GM23338 (cell line): ENCODE measurements around the gene STAMBPL1. TPM values are rescaled to one million over a fixed set of nuclear protein-coding genes. Genes with fewer than 3 reads are reported as not detected.

ENCODE experiments used
- ATAC-seq: fragments of 200-7000 bp; cut with Tn5 transposase; 3 replicates; pipeline ENCODE4 v1.9.1; 2020
- DNase-seq: peaks from one replicate; pipeline ENCODE4 v3.0.0-alpha.2; 2015; ENCODE audit warnings: low spot score
- H2AFZ ChIP-seq: fragments of 200-600 bp; sonication (generic); 2 replicates; pipeline ENCODE4 v1.8.0; 2016; ENCODE audit warnings: antibody characterized with exemption, mild to moderate bottlenecking, moderate library complexity
- H3F3A ChIP-seq: fragments of 200-600 bp; sonication (generic); replicated peaks from 2 replicates; pipeline ENCODE4 v1.8.0; 2017; ENCODE audit warnings: antibody characterized with exemption, mixed run types, low read depth
- H3K27ac ChIP-seq: fragments of 200-600 bp; sonication (generic); 2 replicates; pipeline ENCODE4 v1.6.1; 2016; ENCODE audit warnings: low read depth
- H3K27me3 ChIP-seq: fragments of 200-600 bp; sonication (generic); 2 replicates; pipeline ENCODE4 v1.8.0; 2016; ENCODE audit warnings: mild to moderate bottlenecking, mixed run types, moderate library complexity; ENCODE audit not compliant: insufficient read depth
- H3K36me3 ChIP-seq: fragments of 200-600 bp; sonication (generic); 2 replicates; pipeline ENCODE4 v1.8.0; 2016; ENCODE audit warnings: mild to moderate bottlenecking; ENCODE audit not compliant: insufficient read depth
- H3K4me1 ChIP-seq: fragments of 200-600 bp; sonication (generic); 2 replicates; pipeline ENCODE4 v1.8.0; 2016; ENCODE audit warnings: mild to moderate bottlenecking, moderate library complexity; ENCODE audit not compliant: insufficient read depth
- H3K4me2 ChIP-seq: fragments of 200-600 bp; sonication (generic); 2 replicates; pipeline ENCODE4 v1.7.1; 2017; ENCODE audit warnings: mixed run types
- H3K4me3 ChIP-seq: fragments of 200-600 bp; sonication (generic); 2 replicates; pipeline ENCODE4 v1.6.1; 2016; ENCODE audit warnings: mixed run types
- H3K79me2 ChIP-seq: fragments of 200-600 bp; sonication (generic); replicated peaks from 2 replicates; pipeline ENCODE4 v1.8.0; 2017; ENCODE audit warnings: mild to moderate bottlenecking; ENCODE audit not compliant: insufficient read depth
- H3K9me2 ChIP-seq: fragments of 200-600 bp; sonication (generic); 2 replicates; pipeline ENCODE4 v1.8.0; 2017; ENCODE audit not compliant: insufficient read depth
- H4K20me1 ChIP-seq: fragments of 200-600 bp; sonication (generic); replicated peaks from 2 replicates; pipeline ENCODE4 v1.8.0; 2017; ENCODE audit warnings: mild to moderate bottlenecking; ENCODE audit not compliant: insufficient read depth
- H3K27ac Mint-ChIP-seq: 2 replicates; pipeline ENCODE4 v1.8.0; 2020; ENCODE audit warnings: inconsistent platforms, mild to moderate bottlenecking, moderate library complexity, mixed read lengths
- H3K27me3 Mint-ChIP-seq: 3 replicates; pipeline ENCODE4 v1.8.0; 2022; ENCODE audit warnings: low read depth, mild to moderate bottlenecking, moderate library complexity, mixed read lengths, inconsistent platforms; ENCODE audit not compliant: insufficient read depth, poor library complexity
- H3K36me3 Mint-ChIP-seq: 3 replicates; pipeline ENCODE4 v1.8.0; 2021; ENCODE audit warnings: low read depth, mild to moderate bottlenecking, inconsistent platforms, moderate library complexity, mixed read lengths
- H3K4me1 Mint-ChIP-seq: 3 replicates; pipeline ENCODE4 v1.8.0; 2020; ENCODE audit warnings: mild to moderate bottlenecking, inconsistent platforms, mixed read lengths
- H3K4me3 Mint-ChIP-seq: 3 replicates; pipeline ENCODE4 v1.8.0; 2021; ENCODE audit warnings: moderate library complexity, mild to moderate bottlenecking, inconsistent platforms, mixed read lengths
- H3K9me3 Mint-ChIP-seq: 3 replicates; pipeline ENCODE4 v1.8.0; 2020; ENCODE audit warnings: moderate library complexity, mild to moderate bottlenecking, inconsistent platforms, mixed read lengths
- ETS1 ChIP-seq: IDR thresholded peaks from 2 replicates; pipeline ENCODE4 v1.6.1; 2016; ENCODE audit warnings: antibody characterized with exemption
- EZH2phosphoT487 ChIP-seq: fragments of 200-600 bp; sonication (generic); IDR thresholded peaks from one replicate; pipeline ENCODE4 v1.8.1; 2018; ENCODE audit warnings: antibody characterized with exemption; ENCODE audit not compliant: unreplicated experiment
- NANOG ChIP-seq: IDR thresholded peaks from 2 replicates; pipeline ENCODE4 v1.6.1; 2016; ENCODE audit warnings: antibody characterized with exemption, borderline replicate concordance
- STAT1 ChIP-seq: IDR thresholded peaks from one replicate; pipeline ENCODE4 v1.6.1; 2016; ENCODE audit warnings: antibody characterized with exemption; ENCODE audit not compliant: unreplicated experiment
- ZNF114 ChIP-seq: fragments of 250-450 bp; sonication (Bioruptor Pico); IDR thresholded peaks from 2 replicates; pipeline ENCODE4 v1.5.0; 2020; ENCODE audit warnings: mild to moderate bottlenecking, moderate library complexity
- ZNF331 ChIP-seq: fragments of 250-450 bp; sonication (Bioruptor Pico); IDR thresholded peaks from 2 replicates; pipeline ENCODE4 v1.5.0; 2020; ENCODE audit warnings: low read depth, mild to moderate bottlenecking, moderate library complexity
- polyA plus RNA-seq: library from polyadenylated mRNA; unstranded; fragments of >200 nt; fragmentation: Nextera tagmentation; extraction: Ambion mirVana; gene quantifications from 2 replicates; pipeline ENCODE4 v1.2.1, GENCODE V29; 2016
- total RNA-seq: library from RNA; depleted of rRNA; stranded (reverse); fragments of >200 nt; shearing (Covaris generic); gene quantifications from 2 replicates; pipeline ENCODE4 v1.2.3, GENCODE V29; 2014
- TF ChIP-seq, protein P1 (sequence below): IDR thresholded peaks from one replicate; pipeline ENCODE4 v1.6.1; 2018; ENCODE audit warnings: antibody characterized with exemption; ENCODE audit not compliant: unreplicated experiment
- TF ChIP-seq, protein P2 (sequence below), 2 experiments: fragments of 200-600 bp in 1 of 2; sonication (generic) in 1 of 2; conservative IDR thresholded peaks; 2 replicates each; pipeline versions ENCODE4 v1.5.1 to v1.6.1; 2016 to 2017; ENCODE audit warnings: antibody characterized with exemption in 2 of 2, low read depth in 2 of 2, mild to moderate bottlenecking in 2 of 2, moderate library complexity in 1 of 2

STAMBPL1 gene
- total and polyA plus RNA-seq, 2 experiments from 2014 or later = 2.5 to 11.5 TPM

DNA sequence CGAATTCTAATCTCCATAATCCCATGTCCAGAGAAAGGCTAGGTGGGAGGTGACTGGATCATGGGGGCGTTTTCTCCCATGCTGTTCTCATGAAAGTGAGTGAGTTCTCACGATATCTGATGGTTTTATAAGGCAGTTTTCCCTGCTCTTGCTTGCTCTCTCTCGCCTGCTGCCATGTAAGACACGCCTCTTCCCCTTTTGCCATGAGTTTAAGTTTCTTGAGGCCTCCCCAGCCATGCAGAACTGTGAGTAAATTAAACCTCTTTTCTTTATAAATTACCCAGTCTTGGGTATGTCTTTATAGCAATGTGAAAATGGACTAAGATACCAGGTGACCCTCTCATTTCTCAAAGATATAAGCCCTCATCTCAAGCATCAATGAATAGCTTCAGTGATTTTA is 73.6 kb downstream of the STAMBPL1 start:
- no peak for DNase-seq
- Mint-ChIP-seq H3K27me3 (no peaks in the 10 kb centered on the region), H3K4me1 (peaks cover 12% of the 10 kb centered on the region), H3K9me3 (no peaks in the 10 kb centered on the region), H3K4me3 (no peak overlapping the region), H3K36me3 (no peaks in the 10 kb centered on the region), H3K27ac (no peak overlapping the region)
- H3F3A ChIP-seq = no peaks in the 10 kb centered on the region
- H4K20me1 ChIP-seq = no peaks in the 10 kb centered on the region
- H3K4me3 ChIP-seq = no peak overlapping the region
- H3K27ac ChIP-seq = no peak overlapping the region
- ATAC-seq = no peak
- H3K27me3 ChIP-seq = no peaks in the 10 kb centered on the region
- no peaks in the 10 kb centered on the region for H3K36me3 ChIP-seq
- no peaks in the 10 kb centered on the region for H3K4me1 ChIP-seq
- H2AFZ ChIP-seq = no peak overlapping the region
- TF ChIP-seq ZNF331 (CRISPR knock-in tag) (no peak), ETS1 (no peak), STAT1 (no peak), NANOG (no peak), EZH2phosphoT487 (no peak), ZNF114 (CRISPR knock-in tag) (no peak)
- TF ChIP-seq, protein P1, sequence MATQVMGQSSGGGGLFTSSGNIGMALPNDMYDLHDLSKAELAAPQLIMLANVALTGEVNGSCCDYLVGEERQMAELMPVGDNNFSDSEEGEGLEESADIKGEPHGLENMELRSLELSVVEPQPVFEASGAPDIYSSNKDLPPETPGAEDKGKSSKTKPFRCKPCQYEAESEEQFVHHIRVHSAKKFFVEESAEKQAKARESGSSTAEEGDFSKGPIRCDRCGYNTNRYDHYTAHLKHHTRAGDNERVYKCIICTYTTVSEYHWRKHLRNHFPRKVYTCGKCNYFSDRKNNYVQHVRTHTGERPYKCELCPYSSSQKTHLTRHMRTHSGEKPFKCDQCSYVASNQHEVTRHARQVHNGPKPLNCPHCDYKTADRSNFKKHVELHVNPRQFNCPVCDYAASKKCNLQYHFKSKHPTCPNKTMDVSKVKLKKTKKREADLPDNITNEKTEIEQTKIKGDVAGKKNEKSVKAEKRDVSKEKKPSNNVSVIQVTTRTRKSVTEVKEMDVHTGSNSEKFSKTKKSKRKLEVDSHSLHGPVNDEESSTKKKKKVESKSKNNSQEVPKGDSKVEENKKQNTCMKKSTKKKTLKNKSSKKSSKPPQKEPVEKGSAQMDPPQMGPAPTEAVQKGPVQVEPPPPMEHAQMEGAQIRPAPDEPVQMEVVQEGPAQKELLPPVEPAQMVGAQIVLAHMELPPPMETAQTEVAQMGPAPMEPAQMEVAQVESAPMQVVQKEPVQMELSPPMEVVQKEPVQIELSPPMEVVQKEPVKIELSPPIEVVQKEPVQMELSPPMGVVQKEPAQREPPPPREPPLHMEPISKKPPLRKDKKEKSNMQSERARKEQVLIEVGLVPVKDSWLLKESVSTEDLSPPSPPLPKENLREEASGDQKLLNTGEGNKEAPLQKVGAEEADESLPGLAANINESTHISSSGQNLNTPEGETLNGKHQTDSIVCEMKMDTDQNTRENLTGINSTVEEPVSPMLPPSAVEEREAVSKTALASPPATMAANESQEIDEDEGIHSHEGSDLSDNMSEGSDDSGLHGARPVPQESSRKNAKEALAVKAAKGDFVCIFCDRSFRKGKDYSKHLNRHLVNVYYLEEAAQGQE = no peak
- TF ChIP-seq, protein P2, sequence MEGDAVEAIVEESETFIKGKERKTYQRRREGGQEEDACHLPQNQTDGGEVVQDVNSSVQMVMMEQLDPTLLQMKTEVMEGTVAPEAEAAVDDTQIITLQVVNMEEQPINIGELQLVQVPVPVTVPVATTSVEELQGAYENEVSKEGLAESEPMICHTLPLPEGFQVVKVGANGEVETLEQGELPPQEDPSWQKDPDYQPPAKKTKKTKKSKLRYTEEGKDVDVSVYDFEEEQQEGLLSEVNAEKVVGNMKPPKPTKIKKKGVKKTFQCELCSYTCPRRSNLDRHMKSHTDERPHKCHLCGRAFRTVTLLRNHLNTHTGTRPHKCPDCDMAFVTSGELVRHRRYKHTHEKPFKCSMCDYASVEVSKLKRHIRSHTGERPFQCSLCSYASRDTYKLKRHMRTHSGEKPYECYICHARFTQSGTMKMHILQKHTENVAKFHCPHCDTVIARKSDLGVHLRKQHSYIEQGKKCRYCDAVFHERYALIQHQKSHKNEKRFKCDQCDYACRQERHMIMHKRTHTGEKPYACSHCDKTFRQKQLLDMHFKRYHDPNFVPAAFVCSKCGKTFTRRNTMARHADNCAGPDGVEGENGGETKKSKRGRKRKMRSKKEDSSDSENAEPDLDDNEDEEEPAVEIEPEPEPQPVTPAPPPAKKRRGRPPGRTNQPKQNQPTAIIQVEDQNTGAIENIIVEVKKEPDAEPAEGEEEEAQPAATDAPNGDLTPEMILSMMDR (conservative IDR thresholded peaks at IDR 0.05; ENCODE audit: low read depth in 2 of 2) = no peak
- no peak overlapping the region for H3K4me2 ChIP-seq
- H3K9me2 ChIP-seq = no peaks in the 10 kb centered on the region
- no peaks in the 10 kb centered on the region for H3K79me2 ChIP-seq

DNA sequence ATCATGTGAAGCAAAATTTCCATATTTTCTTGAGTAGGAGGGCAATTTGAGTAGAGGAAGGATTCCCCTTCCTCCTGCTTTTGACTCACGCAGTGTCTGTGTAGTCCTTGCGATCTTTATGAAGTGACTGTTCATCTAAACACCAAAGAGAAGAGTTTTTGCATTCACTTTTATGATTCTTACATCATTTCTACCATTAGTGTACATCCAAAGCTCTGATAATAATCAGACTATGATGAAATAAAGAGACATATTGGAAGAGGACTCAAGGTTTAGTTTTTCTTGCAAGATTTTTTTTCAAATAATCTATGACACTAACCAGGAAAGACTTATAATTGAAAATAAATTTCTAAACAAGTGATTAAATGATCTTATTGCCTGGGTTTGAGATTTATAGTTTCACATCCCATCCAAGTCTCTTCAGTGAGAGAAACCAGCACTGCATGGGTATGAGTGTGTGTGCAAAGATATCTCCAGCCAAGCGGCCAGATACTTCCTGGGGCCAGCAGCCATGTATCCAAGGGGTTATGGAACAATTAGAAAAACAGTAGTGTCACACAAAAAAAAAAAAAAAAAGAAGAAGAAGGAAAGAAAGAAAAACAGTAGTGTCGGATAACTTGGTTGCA is 74.5 kb downstream of the STAMBPL1 start:
- H2AFZ ChIP-seq = no peak overlapping the region
- H3F3A ChIP-seq = no peaks in the 10 kb centered on the region
- no peak for DNase-seq
- H3K79me2 ChIP-seq = no peaks in the 10 kb centered on the region
- Mint-ChIP-seq H3K36me3 (no peaks in the 10 kb centered on the region), H3K4me3 (no peak overlapping the region), H3K9me3 (no peaks in the 10 kb centered on the region), H3K27ac (no peak overlapping the region), H3K27me3 (no peaks in the 10 kb centered on the region), H3K4me1 (peaks cover 12% of the 10 kb centered on the region)
- no peaks in the 10 kb centered on the region for H3K9me2 ChIP-seq
- no peak overlapping the region for H3K4me3 ChIP-seq
- H3K27me3 ChIP-seq = no peaks in the 10 kb centered on the region
- no peak overlapping the region for H3K4me2 ChIP-seq
- H3K36me3 ChIP-seq = no peaks in the 10 kb centered on the region
- no peak for ATAC-seq
- H3K4me1 ChIP-seq = no peaks in the 10 kb centered on the region
- H4K20me1 ChIP-seq = no peaks in the 10 kb centered on the region
- no peak for TF ChIP-seq ETS1
- H3K27ac ChIP-seq = no peak overlapping the region
